ENCODE data around the gene KIRREL3. TPM values are rescaled to one million over a fixed set of nuclear protein-coding genes. Genes with fewer than 3 reads are reported as not detected.

KIRREL3 gene
- polyA plus RNA-seq, 1 donor: 0.49 TPM

- no peak for DNase-seq
These were observed 231.9 kb downstream of the KIRREL3 start for GRCh38 chr11:126768702-126769101.

GRCh38 chr11:126766440-126766839, 234.1 kb downstream of the KIRREL3 start:
- no peak for DNase-seq

- no peak for DNase-seq
These were observed 235.4 kb downstream of the KIRREL3 start for GRCh38 chr11:126765196-126765595.

GRCh38 chr11:126764231-126764630, 236.3 kb downstream of the KIRREL3 start:
- no peak for DNase-seq

GRCh38 chr11:126756855-126757254, 243.7 kb downstream of the KIRREL3 start:
- DNase-seq: no peak

- DNase-seq: peak; percentile 9
These were observed 244.1 kb downstream of the KIRREL3 start for GRCh38 chr11:126756421-126756820.

- DNase-seq: no peak
These were observed 245.0 kb downstream of the KIRREL3 start for GRCh38 chr11:126755526-126755925.

GRCh38 chr11:126754591-126755426, 245.8 kb downstream of the KIRREL3 start:
- no peak for DNase-seq

- DNase-seq: no peak
These were observed 246.6 kb downstream of the KIRREL3 start for GRCh38 chr11:126753990-126754389.

GRCh38 chr11:126751242-126751641, 249.3 kb downstream of the KIRREL3 start:
- peak; percentile 22 for DNase-seq

- DNase-seq: no peak
These were observed 251.8 kb downstream of the KIRREL3 start for GRCh38 chr11:126748793-126749192.

- DNase-seq: no peak
These were observed 252.3 kb downstream of the KIRREL3 start for GRCh38 chr11:126748100-126748791.

- no peak for DNase-seq
These were observed 253.3 kb downstream of the KIRREL3 start for GRCh38 chr11:126747315-126747714.

GRCh38 chr11:126746443-126746842, 254.1 kb downstream of the KIRREL3 start:
- no peak for DNase-seq

GRCh38 chr11:126744699-126745098, 255.9 kb downstream of the KIRREL3 start:
- DNase-seq: no peak

GRCh38 chr11:126743628-126744027, 256.9 kb downstream of the KIRREL3 start:
- DNase-seq: no peak

- no peak for DNase-seq
These were observed 258.0 kb downstream of the KIRREL3 start for GRCh38 chr11:126742582-126742981.

GRCh38 chr11:126740846-126741245, 259.7 kb downstream of the KIRREL3 start:
- no peak for DNase-seq

- no peak for DNase-seq
These were observed 260.9 kb downstream of the KIRREL3 start for GRCh38 chr11:126739499-126740145.

- DNase-seq: no peak
These were observed 262.1 kb downstream of the KIRREL3 start for GRCh38 chr11:126738295-126739031.

GRCh38 chr11:126736682-126737572, 263.6 kb downstream of the KIRREL3 start:
- no peak for DNase-seq

- no peak for DNase-seq
These were observed 265.8 kb downstream of the KIRREL3 start for GRCh38 chr11:126734752-126735151.

All from hindlimb muscle (tissue), 1 donor.